ENCODE data around the gene SUGT1. TPM values are rescaled to one million over a fixed set of nuclear protein-coding genes. Genes with fewer than 3 reads are reported as not detected.

The SUGT1 gene
- total and polyA plus RNA-seq, 2 donors (not counting 1 experiment from before 2014, with no cell fraction given): 9.5 to 38.4 TPM

DNA sequence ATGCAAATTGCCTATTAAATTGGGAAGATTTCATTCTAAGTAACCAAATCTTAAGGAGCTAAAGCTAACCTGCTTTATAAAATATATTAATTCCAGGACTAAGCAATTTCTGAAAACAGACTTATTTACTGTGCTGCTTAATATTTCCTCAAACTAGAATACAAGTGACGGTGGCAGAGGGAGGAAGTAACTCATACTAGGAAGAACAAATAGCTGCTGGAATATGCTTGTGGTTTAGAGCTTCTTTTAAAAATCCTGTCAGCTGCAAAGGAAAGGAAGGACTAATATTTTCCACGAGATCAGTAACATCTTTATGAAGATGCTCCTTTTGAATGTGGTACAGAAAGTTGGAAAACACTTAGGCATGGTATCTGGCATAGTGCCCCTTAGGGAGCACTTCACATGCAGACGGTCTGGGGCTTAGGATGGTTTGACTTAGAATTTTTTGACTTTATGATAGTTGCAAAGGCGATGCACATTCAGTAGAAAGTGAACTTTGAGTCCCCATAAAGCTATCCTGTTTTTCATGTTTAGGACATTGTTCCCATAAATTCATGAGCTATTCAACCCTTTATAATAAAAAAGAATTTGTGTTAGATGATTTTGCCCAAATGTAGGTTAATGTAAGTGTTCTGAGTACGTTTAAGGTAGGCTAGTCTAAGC lies 13.8 kb upstream of the SUGT1 start:
- Histone ChIP-seq H3K9me3 (ENCODE audit: control extremely low read depth in 1 of 3, control insufficient read depth in 2 of 3, insufficient read depth in 1 of 3, low read length in 2 of 3) (no peaks in the 10 kb centered on the region), H3K79me2 (ENCODE audit: control insufficient read depth, insufficient read depth, low read length) (no peaks in the 10 kb centered on the region), H3K9ac (ENCODE audit: low read length) (no peak overlapping the region), H3K4me3 (ENCODE audit: control extremely low read depth in 1 of 5, extremely low read depth in 1 of 5, insufficient read depth in 1 of 5, low read depth in 2 of 5, low read length in 4 of 5) (no peak overlapping the region), H3K27me3 (replicated peaks in 1 of 4; ENCODE audit: control extremely low read depth in 1 of 4, control insufficient read depth in 3 of 4, insufficient read depth in 4 of 4, low read length in 3 of 4) (no peaks in the 10 kb centered on the region), H3K4me1 (ENCODE audit: control insufficient read depth in 2 of 2, insufficient read depth in 2 of 2, low read length in 2 of 2) (peaks cover 0 to 3% of the 10 kb centered on the region in 2 donors), H4K20me1 (ENCODE audit: control insufficient read depth, insufficient read depth, low read length, poor library complexity, severe bottlenecking) (no peaks in the 10 kb centered on the region), H2AFZ (ENCODE audit: insufficient read depth, low read depth, low read length, poor library complexity, severe bottlenecking) (no peak overlapping the region), H3K36me3 (replicated peaks in 1 of 2; ENCODE audit: control extremely low read depth in 1 of 2, control insufficient read depth in 1 of 2, extremely low read depth in 1 of 2, insufficient read depth in 2 of 2, low read length in 1 of 2) (peaks cover 11 to 23% of the 10 kb centered on the region in 2 experiments), H3K27ac (ENCODE audit: low read length in 2 of 2) (no peak overlapping the region), H3K4me2 (replicated peaks; ENCODE audit: low read depth, low read length, poor library complexity, severe bottlenecking) (no peak overlapping the region)
- intact Hi-C loops (cut with micrococcal nuclease): no loop called here
- TF ChIP-seq, protein P1, sequence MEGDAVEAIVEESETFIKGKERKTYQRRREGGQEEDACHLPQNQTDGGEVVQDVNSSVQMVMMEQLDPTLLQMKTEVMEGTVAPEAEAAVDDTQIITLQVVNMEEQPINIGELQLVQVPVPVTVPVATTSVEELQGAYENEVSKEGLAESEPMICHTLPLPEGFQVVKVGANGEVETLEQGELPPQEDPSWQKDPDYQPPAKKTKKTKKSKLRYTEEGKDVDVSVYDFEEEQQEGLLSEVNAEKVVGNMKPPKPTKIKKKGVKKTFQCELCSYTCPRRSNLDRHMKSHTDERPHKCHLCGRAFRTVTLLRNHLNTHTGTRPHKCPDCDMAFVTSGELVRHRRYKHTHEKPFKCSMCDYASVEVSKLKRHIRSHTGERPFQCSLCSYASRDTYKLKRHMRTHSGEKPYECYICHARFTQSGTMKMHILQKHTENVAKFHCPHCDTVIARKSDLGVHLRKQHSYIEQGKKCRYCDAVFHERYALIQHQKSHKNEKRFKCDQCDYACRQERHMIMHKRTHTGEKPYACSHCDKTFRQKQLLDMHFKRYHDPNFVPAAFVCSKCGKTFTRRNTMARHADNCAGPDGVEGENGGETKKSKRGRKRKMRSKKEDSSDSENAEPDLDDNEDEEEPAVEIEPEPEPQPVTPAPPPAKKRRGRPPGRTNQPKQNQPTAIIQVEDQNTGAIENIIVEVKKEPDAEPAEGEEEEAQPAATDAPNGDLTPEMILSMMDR (IDR thresholded peaks at IDR 0.05): no peak
- TF ChIP-seq EZH2 (IDR thresholded peaks at IDR 0.05; ENCODE audit: borderline replicate concordance, insufficient read depth, low read depth, low read length, poor library complexity, severe bottlenecking): no peak
- Mint-ChIP-seq H3K4me1 (peaks cover 6% of the 10 kb centered on the region), H3K4me3 (no peak overlapping the region), H3K9me3 (ENCODE audit: insufficient read depth) (no peaks in the 10 kb centered on the region), H3K27ac (no peak overlapping the region), H3K27me3 (no peaks in the 10 kb centered on the region)
- ChIA-PET POLR2A (no interaction called here), CTCF (interaction anchor here (1.3 kb wide), 1 partner anchor 14 kb away, joined by 4 read pairs; the partner anchor contains the start of gene SUGT1)
- ATAC-seq (ENCODE audit: low read depth) (no peak), DNase-seq (no peak)
- WGBS (ENCODE audit: insufficient coverage): 0% methylated on average over 1 of the region's 5 CpGs

DNA sequence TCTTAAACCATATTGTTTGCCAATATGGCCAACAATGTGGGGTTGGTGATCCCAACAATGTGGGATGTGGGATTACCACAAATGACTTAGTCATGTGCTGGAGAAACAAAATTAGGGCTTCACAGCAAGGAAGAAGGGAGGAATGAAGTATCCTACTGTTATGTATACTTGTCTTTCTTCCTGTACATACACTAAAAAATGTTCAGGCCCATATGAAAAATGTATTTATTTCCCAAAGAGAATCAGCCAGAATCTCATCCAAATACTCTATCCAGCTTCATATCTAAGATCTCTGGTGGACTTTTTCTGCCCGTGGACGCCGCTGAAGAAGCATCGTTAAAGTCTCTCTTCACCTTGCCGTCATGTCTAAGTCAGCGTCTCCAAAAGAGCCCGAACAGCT lies 10.5 kb upstream of the SUGT1 start, which contains the start of gene HNRNPA1L2:
HNRNPA1L2 (plus strand) TSS at position 301 of the 400 bp plus-strand sequence; CDS start at position 363, 62 bp downstream.
- intact Hi-C loops (cut with micrococcal nuclease): no loop called here
- H3K4me3 ChIP-seq (ENCODE audit: control extremely low read depth in 1 of 5, extremely low read depth in 1 of 5, insufficient read depth in 1 of 5, low read depth in 2 of 5, low read length in 4 of 5): no peak within 1 kb of the TSS
- no peak within 1 kb of the TSS for H3K9ac ChIP-seq (ENCODE audit: low read length)
- POLR2A ChIA-PET: no interaction called here
- H4K20me1 ChIP-seq (ENCODE audit: control insufficient read depth, insufficient read depth, low read length, poor library complexity, severe bottlenecking): no peaks in the 10 kb centered on the region
- ATAC-seq (ENCODE audit: low read depth): no peak
- peaks cover 0 to 3% of the 10 kb centered on the region in 2 donors for H3K4me1 ChIP-seq (ENCODE audit: control insufficient read depth in 2 of 2, insufficient read depth in 2 of 2, low read length in 2 of 2)
- CTCF ChIA-PET: no interaction called here
- 100% methylated on average over 6 of the region's 7 CpGs for WGBS (ENCODE audit: insufficient coverage)
- DNase-seq: no peak
- no peaks in the 10 kb centered on the region for H3K27me3 ChIP-seq (replicated peaks in 1 of 4; ENCODE audit: control extremely low read depth in 1 of 4, control insufficient read depth in 3 of 4, insufficient read depth in 4 of 4, low read length in 3 of 4)
- H2AFZ ChIP-seq (ENCODE audit: insufficient read depth, low read depth, low read length, poor library complexity, severe bottlenecking): no peak within 1 kb of the TSS
- peaks cover 11 to 20% of the 10 kb centered on the region in 2 experiments for H3K36me3 ChIP-seq (replicated peaks in 1 of 2; ENCODE audit: control extremely low read depth in 1 of 2, control insufficient read depth in 1 of 2, extremely low read depth in 1 of 2, insufficient read depth in 2 of 2, low read length in 1 of 2)
- H3K9me3 Mint-ChIP-seq (ENCODE audit: insufficient read depth): no peaks in the 10 kb centered on the region
- no peaks in the 10 kb centered on the region for H3K27me3 Mint-ChIP-seq
- no peaks in the 10 kb centered on the region for H3K9me3 ChIP-seq (ENCODE audit: control extremely low read depth in 1 of 3, control insufficient read depth in 2 of 3, insufficient read depth in 1 of 3, low read length in 2 of 3)
- H3K4me3 Mint-ChIP-seq: no peak within 1 kb of the TSS
- no peak within 1 kb of the TSS for H3K27ac Mint-ChIP-seq
- H3K79me2 ChIP-seq (ENCODE audit: control insufficient read depth, insufficient read depth, low read length): no peaks in the 10 kb centered on the region
- TF ChIP-seq EZH2 (IDR thresholded peaks at IDR 0.05; ENCODE audit: borderline replicate concordance, insufficient read depth, low read depth, low read length, poor library complexity, severe bottlenecking): no peak
- TF ChIP-seq, protein P1 (IDR thresholded peaks at IDR 0.05): no peak
- no peak within 1 kb of the TSS for H3K27ac ChIP-seq (ENCODE audit: low read length in 2 of 2)
- H3K4me2 ChIP-seq (replicated peaks; ENCODE audit: low read depth, low read length, poor library complexity, severe bottlenecking): no peak within 1 kb of the TSS
- H3K4me1 Mint-ChIP-seq: peaks cover 6% of the 10 kb centered on the region
